ENCODE results near the gene L1CAM.
"Not testable (repeated sequence)": the region's sequence is repeated elsewhere in the genome, so short reads cannot be mapped to it uniquely, and the experiment has no call there.

The L1CAM gene

GRCh38 chrX:153828308-153828707 is 57.7 kb downstream of the L1CAM start:
- no peak for DNase-seq (ENCODE audit: low read depth)

- no peak for DNase-seq (ENCODE audit: low read depth)
Observed at GRCh38 chrX:153827903-153828302, 58.1 kb downstream of the L1CAM start.

- no peak for DNase-seq (ENCODE audit: low read depth)
Observed at GRCh38 chrX:153827016-153827415, 59.0 kb downstream of the L1CAM start.

- DNase-seq (ENCODE audit: low read depth) = no peak
Observed at GRCh38 chrX:153825042-153825441, 60.9 kb downstream of the L1CAM start.

GRCh38 chrX:153824348-153824747 is 61.6 kb downstream of the L1CAM start:
- DNase-seq (ENCODE audit: low read depth) = no peak

- no peak for DNase-seq (ENCODE audit: low read depth)
Observed at GRCh38 chrX:153821066-153821465, 64.9 kb downstream of the L1CAM start.

- DNase-seq (ENCODE audit: low read depth) = no peak
Observed at GRCh38 chrX:153820601-153821000, 65.4 kb downstream of the L1CAM start.

- no peak for DNase-seq (ENCODE audit: low read depth)
Observed at GRCh38 chrX:153819384-153820040, 66.5 kb downstream of the L1CAM start.

- DNase-seq (ENCODE audit: low read depth) = no peak
Observed at GRCh38 chrX:153818571-153819383, 67.2 kb downstream of the L1CAM start.

GRCh38 chrX:153818064-153818463 is 67.9 kb downstream of the L1CAM start:
- not testable (repeated sequence) for DNase-seq (ENCODE audit: low read depth)

- DNase-seq (ENCODE audit: low read depth) = no peak
Observed at GRCh38 chrX:153816831-153817690, 68.9 kb downstream of the L1CAM start.

GRCh38 chrX:153814591-153815315 is 71.2 kb downstream of the L1CAM start:
- DNase-seq (ENCODE audit: low read depth) = no peak

- DNase-seq (ENCODE audit: low read depth) = no peak
Observed at GRCh38 chrX:153813161-153813560, 72.8 kb downstream of the L1CAM start.

- DNase-seq (ENCODE audit: low read depth) = no peak
Observed at GRCh38 chrX:153812220-153812619, 73.8 kb downstream of the L1CAM start.

Data from HS-27A (cell line).